ENCODE measurements around the gene IFNL3. TPM values are rescaled to one million over a fixed set of nuclear protein-coding genes. Genes with fewer than 3 reads are reported as not detected.

Gene IFNL3
- total RNA-seq, 4 donors from 2014 or later: not detected

DNA sequence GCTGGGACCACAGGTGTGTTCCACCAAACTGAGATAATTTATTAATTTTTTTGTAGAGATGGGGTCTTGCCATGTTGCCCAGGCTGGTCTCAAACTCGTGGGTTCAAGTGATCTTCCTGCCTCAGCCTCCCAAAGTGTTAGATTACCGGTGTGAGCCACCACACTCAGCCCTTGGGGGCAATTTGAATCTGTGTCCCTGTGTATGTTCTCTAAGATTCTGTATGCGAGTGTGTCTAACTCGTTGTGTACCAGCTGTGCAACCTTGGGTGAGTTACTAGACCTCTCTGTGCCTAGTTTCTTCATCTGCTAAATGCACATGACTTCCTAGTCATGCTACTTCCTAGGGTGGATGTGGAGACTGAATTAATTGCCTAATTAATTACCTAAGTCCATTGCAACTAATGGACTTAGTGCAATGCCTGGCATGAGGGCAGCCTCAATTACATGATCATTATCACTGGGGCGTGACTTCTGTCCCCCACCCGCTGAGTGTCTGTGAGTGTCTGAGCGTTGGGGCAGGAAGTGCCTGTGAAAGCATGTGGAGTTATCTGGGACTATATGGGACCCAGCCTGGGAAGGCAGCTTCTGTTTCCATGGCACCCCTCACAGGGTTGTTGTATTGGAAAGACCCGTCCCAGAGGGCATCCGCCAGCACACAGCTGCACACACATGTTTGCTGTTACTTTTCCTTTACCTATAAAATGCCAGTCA, 49.8 kb downstream of the IFNL3 start:
- no peak overlapping the region for H3K4me3 ChIP-seq (ENCODE audit: low read depth, poor library complexity, severe bottlenecking)
- 44 to 46% methylated on average over 9 of the region's 9 CpGs for WGBS, 2 donors
- DNase-seq (ENCODE audit: low spot score in 2 of 2): no peak
- TF ChIP-seq CTCF (IDR thresholded peaks at IDR 0.05) (no peak), POLR2A (IDR thresholded peaks at IDR 0.05) (no peak)
- intact Hi-C loops (cut with DNase I; ENCODE audit: low total_unique reads): no loop called here

- TF ChIP-seq CTCF (IDR thresholded peaks at IDR 0.05) (no peak), POLR2A (IDR thresholded peaks at IDR 0.05) (no peak)
- intact Hi-C loops (cut with DNase I; ENCODE audit: low total_unique reads): no loop called here
- H3K4me3 ChIP-seq (ENCODE audit: low read depth, poor library complexity, severe bottlenecking): no peak overlapping the region
- DNase-seq (ENCODE audit: low spot score in 2 of 2): no peak
- WGBS, 2 donors: 13 to 26% methylated on average over 8 of the region's 8 CpGs
Observed at GRCh38 chr19:39193803-39194202, 51.0 kb downstream of the IFNL3 start.

Other genes starting within 250 kb of the IFNL3 start
- gene FBXO27, start 212.5 kb downstream of the IFNL3 start, total RNA-seq: 10 to 100 TPM; 25.0 to 33.3 (median 29.1) TPM
- 10 to 100 TPM; 20.8 to 46.5 (median 29.0) TPM for gene ACP7, start 160.6 kb downstream of the IFNL3 start, total RNA-seq
- 10 to 100 TPM; 30.9 to 65.7 (median 40.1) TPM for gene PAK4, start 119.2 kb downstream of the IFNL3 start, total RNA-seq
- 100 to 1,000 TPM; 367 to 798 (median 407) TPM for gene NCCRP1, start 48.0 kb downstream of the IFNL3 start, total RNA-seq
- gene SYCN, start 40.7 kb downstream of the IFNL3 start, total RNA-seq: not detected
- gene IFNL4, start 3.9 kb upstream of the IFNL3 start, total RNA-seq: not detected
- not detected for gene IFNL2, start 23.4 kb upstream of the IFNL3 start, total RNA-seq
- not detected for gene IFNL1, start 51.4 kb upstream of the IFNL3 start, total RNA-seq
- 1 to 10 TPM in 2 of 4 donors, under 1 TPM in 2; 0.46 to 3.5 (median 1.5) TPM for gene LRFN1, start 75.9 kb upstream of the IFNL3 start, total RNA-seq
- gene GMFG, start 91.0 kb upstream of the IFNL3 start, total RNA-seq: 10 to 100 TPM in 2 of 4 donors, 1 to 10 TPM in 1, under 1 TPM in 1; 0.72 to 12.6 (median 8.8) TPM
- 100 to 1,000 TPM; 102 to 132 (median 118) TPM for gene SAMD4B, start 97.4 kb upstream of the IFNL3 start, total RNA-seq
- gene PAF1, start 146.1 kb upstream of the IFNL3 start, total RNA-seq: 10 to 100 TPM; 22.4 to 48.0 (median 36.3) TPM
- 10 to 100 TPM; 30.3 to 35.8 (median 33.3) TPM for gene MED29, start 146.4 kb upstream of the IFNL3 start, total RNA-seq
- 100 to 1,000 TPM; 170 to 536 (median 280) TPM for gene ZFP36, start 161.8 kb upstream of the IFNL3 start, total RNA-seq
- 1 to 10 TPM; 3.0 to 6.4 (median 4.3) TPM for gene PLEKHG2, start 167.7 kb upstream of the IFNL3 start, total RNA-seq
- 1,000 to 10,000 TPM; 1,726 to 3,026 (median 2,088) TPM for gene RPS16, start 190.9 kb upstream of the IFNL3 start, total RNA-seq
- gene SUPT5H, start 200.6 kb upstream of the IFNL3 start, total RNA-seq: 100 to 1,000 TPM in 1 of 4 donors, 10 to 100 TPM in 3; 70.0 to 102 (median 77.3) TPM
- gene TIMM50, start 235.8 kb upstream of the IFNL3 start, total RNA-seq: 10 to 100 TPM; 35.0 to 41.9 (median 37.1) TPM

Measured in lower leg skin (tissue), 4 donors.